NT2/D1 (cell line): ENCODE results near the gene NFU1.

ENCODE experiments used
- SUZ12 ChIP-seq: IDR thresholded peaks from 2 replicates; pipeline ENCODE4 v1.6.1; 2011; ENCODE audit not compliant: insufficient read length, insufficient read depth; ENCODE audit errors: extremely low read depth
- YY1 ChIP-seq: IDR thresholded peaks from 2 replicates; pipeline ENCODE4 v1.6.1; 2011; ENCODE audit not compliant: insufficient read length, insufficient read depth
- ZNF274 ChIP-seq: IDR thresholded peaks from 2 replicates; pipeline ENCODE4 v1.6.1; 2011; ENCODE audit warnings: mild to moderate bottlenecking, low read depth, low read length

- no peak for TF ChIP-seq ZNF274
- no peak for TF ChIP-seq YY1
- TF ChIP-seq SUZ12 = no peak
These were observed 15.0 kb downstream of the NFU1 start for GRCh38 chr2:69422198-69422597.
